Stomach (tissue), 4 donors: Measurements from ENCODE around the gene RUFY1.

Experiments
- CTCF ChIP-seq, 7 experiments: fragments of 450-650 bp in 4 of 7; fragments of 200-600 bp in 3 of 7; sonication (generic) in 3 of 7; IDR thresholded peaks; one replicate each; pipeline ENCODE4 v1.5.1; 2016 to 2019; ENCODE audit warnings: antibody characterized with exemption in 7 of 7, control low read depth in 2 of 7, mild to moderate bottlenecking in 1 of 7
- POLR2AphosphoS5 ChIP-seq, 3 donors: sonication (generic); formaldehyde crosslinking; IDR thresholded peaks; one replicate each; pipeline ENCODE4 v1.6.1; 2016; ENCODE audit warnings: antibody characterized with exemption in 3 of 3

- TF ChIP-seq CTCF (IDR thresholded peaks at IDR 0.05) (no peak), POLR2AphosphoS5 (IDR thresholded peaks at IDR 0.05) (no peak)
Measured at GRCh38 chr5:179504600-179505396, 45.6 kb upstream of the RUFY1 start.
